ENCODE results near the gene ZNF286A.
"Not testable (repeated sequence)": the region's sequence is repeated elsewhere in the genome, so short reads cannot be mapped to it uniquely, and the experiment has no call there.

GRCh38 chr17:15704239-15704638 is 4.7 kb downstream of the ZNF286A start:
- TF ChIP-seq EZH2 (IDR thresholded peaks at IDR 0.05; ENCODE audit: borderline replicate concordance, low read length); CTCF (conservative IDR thresholded peaks at IDR 0.05 in 1 of 2, IDR thresholded peaks at IDR 0.05 in 1 of 2; ENCODE audit: extremely low read depth in 1 of 2, insufficient read depth in 1 of 2, low read depth in 1 of 2, low read length in 2 of 2): not testable (repeated sequence)

Data from mammary epithelial cell (primary cell).